Esophagus squamous epithelium (tissue), 5 donors: Measurements from ENCODE around the gene MYO1D. TPM values are rescaled to one million over a fixed set of nuclear protein-coding genes. Genes with fewer than 3 reads are reported as not detected.
"Not testable (repeated sequence)": the region's sequence is repeated elsewhere in the genome, so short reads cannot be mapped to it uniquely, and the experiment has no call there.

ENCODE experiments used
- DNase-seq: peaks from one replicate; lab custom pipeline; 2025; lab: John Stamatoyannopoulos, UW
- H3K27ac ChIP-seq, 4 donors: fragments of 200-600 bp; sonication (generic); one replicate each; pipeline ENCODE4 v1.5.1; 2016 to 2019; ENCODE audit warnings: mild to moderate bottlenecking in 1 of 4
- H3K27me3 ChIP-seq, 4 donors: fragments of 200-600 bp; sonication (generic); 1 replicate in 3 of 4; 2 replicates in 1 of 4; pipeline versions ENCODE4 v1.5.1 to v1.6.0; 2017 to 2021; ENCODE audit warnings: antibody characterized with exemption in 1 of 4
- H3K36me3 ChIP-seq, 3 donors: fragments of 200-600 bp; sonication (generic); one replicate each; pipeline ENCODE4 v1.5.1; 2016 to 2019
- H3K4me1 ChIP-seq, 3 donors: fragments of 200-600 bp; sonication (generic); one replicate each; pipeline ENCODE4 v1.5.1; 2017 to 2019
- H3K4me3 ChIP-seq, 4 donors: fragments of 200-600 bp; sonication (generic); 1 replicate in 3 of 4; 2 replicates in 1 of 4; pipeline ENCODE4 v1.5.1; 2016 to 2019; ENCODE audit warnings: mild to moderate bottlenecking in 2 of 4, moderate library complexity in 1 of 4
- H3K9me3 ChIP-seq, 3 donors: fragments of 200-600 bp; sonication (generic); one replicate each; pipeline ENCODE4 v1.5.1; 2016 to 2019
- POLR2A ChIP-seq, 4 donors: fragments of 450-650 bp; IDR thresholded peaks; one replicate each; pipeline ENCODE4 v1.6.1; 2017; ENCODE audit warnings: antibody characterized with exemption in 4 of 4, mild to moderate bottlenecking in 4 of 4, moderate library complexity in 3 of 4
- WGBS, 2 donors: methylation state at CpG; one replicate each; pipeline ENCODE4 v1.1.5; 2018; 5-methylcytosine and 5-hydroxymethylcytosine counted together
- intact Hi-C: fragments of 100-400 bp; cut with DNase I; formaldehyde crosslinking; loops from one replicate; pipeline ENCODE4 v1.15.0; 2022
- total RNA-seq, 4 donors: library from RNA; depleted of rRNA; stranded (reverse); fragments of >200 nt; gene quantifications; one replicate each; pipeline ENCODE4 v1.1.0, GENCODE V29; 2016
- TF ChIP-seq, protein P1 (sequence below), 6 experiments: fragments of 450-650 bp in 4 of 6; fragments of 200-600 bp in 2 of 6; sonication (generic) in 2 of 6; IDR thresholded peaks; one replicate each; pipeline ENCODE4 v1.5.1; 2016 to 2019; ENCODE audit warnings: antibody characterized with exemption in 6 of 6, mild to moderate bottlenecking in 4 of 6, moderate library complexity in 4 of 6
- donor health status: DM: yes; HTN: yes; CAD: no.

MYO1D gene
- total RNA-seq, 4 donors from 2014 or later = 58.8 to 86.8 (median 64.3) TPM

DNA sequence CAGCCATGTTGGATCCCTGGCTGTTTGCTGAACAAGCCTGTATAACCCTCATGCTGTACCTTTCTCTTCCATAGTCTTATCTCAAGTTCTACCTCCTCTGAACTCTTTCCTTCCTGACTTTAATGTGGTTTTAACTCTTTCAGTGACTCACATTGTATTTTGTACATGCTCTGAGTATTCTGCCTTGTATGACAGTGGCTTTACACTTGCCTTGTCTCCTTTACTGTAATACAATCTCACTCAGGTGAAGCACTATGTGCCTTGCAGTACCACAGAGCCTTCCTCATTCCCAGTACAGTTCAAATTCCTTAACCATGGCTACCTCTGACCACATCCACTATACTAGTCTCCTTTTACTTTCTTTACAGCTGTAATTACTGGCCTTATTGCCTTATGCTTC lies 418.6 kb downstream of the MYO1D start:
- peaks cover 0 to 8% (median 0%) of the 10 kb centered on the region in 3 donors for H3K4me1 ChIP-seq
- no peak overlapping the region for H3K4me3 ChIP-seq
- TF ChIP-seq, protein P1, sequence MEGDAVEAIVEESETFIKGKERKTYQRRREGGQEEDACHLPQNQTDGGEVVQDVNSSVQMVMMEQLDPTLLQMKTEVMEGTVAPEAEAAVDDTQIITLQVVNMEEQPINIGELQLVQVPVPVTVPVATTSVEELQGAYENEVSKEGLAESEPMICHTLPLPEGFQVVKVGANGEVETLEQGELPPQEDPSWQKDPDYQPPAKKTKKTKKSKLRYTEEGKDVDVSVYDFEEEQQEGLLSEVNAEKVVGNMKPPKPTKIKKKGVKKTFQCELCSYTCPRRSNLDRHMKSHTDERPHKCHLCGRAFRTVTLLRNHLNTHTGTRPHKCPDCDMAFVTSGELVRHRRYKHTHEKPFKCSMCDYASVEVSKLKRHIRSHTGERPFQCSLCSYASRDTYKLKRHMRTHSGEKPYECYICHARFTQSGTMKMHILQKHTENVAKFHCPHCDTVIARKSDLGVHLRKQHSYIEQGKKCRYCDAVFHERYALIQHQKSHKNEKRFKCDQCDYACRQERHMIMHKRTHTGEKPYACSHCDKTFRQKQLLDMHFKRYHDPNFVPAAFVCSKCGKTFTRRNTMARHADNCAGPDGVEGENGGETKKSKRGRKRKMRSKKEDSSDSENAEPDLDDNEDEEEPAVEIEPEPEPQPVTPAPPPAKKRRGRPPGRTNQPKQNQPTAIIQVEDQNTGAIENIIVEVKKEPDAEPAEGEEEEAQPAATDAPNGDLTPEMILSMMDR (IDR thresholded peaks at IDR 0.05) = no peak
- no peak for TF ChIP-seq POLR2A (IDR thresholded peaks at IDR 0.05)
- H3K27ac ChIP-seq = no peak overlapping the region
- DNase-seq = no peak
- no peaks in the 10 kb centered on the region for H3K9me3 ChIP-seq
- H3K27me3 ChIP-seq = no peaks in the 10 kb centered on the region
- peaks cover 4 to 97% (median 40%) of the 10 kb centered on the region in 3 donors for H3K36me3 ChIP-seq
- intact Hi-C loops = no loop called here

DNA sequence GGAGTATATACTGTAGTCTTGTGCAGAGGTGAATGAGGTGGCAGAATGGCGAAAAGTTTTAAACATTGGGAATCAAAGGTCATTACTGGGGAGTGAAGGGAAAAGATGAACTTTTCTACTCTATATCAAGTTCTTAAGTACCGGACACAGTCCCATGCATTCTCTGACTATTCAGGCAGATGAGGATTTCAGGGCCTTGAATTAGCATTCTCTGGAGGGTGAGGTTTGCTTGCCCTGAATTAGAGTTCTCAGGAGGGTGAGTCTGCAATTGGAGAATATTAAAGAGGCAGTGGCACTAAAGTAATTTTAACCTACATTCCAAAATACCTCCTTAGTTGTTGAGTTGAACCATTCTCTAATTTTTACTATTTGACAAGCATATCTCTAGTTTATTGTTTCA lies 423.6 kb downstream of the MYO1D start:
- 92 to 98% methylated on average over 2 of the region's 2 CpGs for WGBS, 2 donors
- TF ChIP-seq, protein P1 (IDR thresholded peaks at IDR 0.05) = no peak
- intact Hi-C loops = no loop called here
- Histone ChIP-seq H3K4me3 (no peak overlapping the region), H3K36me3 (peaks cover 2 to 100% (median 21%) of the 10 kb centered on the region in 3 donors), H3K27me3 (no peaks in the 10 kb centered on the region), H3K27ac (no peak overlapping the region), H3K4me1 (no peaks in the 10 kb centered on the region), H3K9me3 (no peaks in the 10 kb centered on the region)
- DNase-seq = no peak

DNA sequence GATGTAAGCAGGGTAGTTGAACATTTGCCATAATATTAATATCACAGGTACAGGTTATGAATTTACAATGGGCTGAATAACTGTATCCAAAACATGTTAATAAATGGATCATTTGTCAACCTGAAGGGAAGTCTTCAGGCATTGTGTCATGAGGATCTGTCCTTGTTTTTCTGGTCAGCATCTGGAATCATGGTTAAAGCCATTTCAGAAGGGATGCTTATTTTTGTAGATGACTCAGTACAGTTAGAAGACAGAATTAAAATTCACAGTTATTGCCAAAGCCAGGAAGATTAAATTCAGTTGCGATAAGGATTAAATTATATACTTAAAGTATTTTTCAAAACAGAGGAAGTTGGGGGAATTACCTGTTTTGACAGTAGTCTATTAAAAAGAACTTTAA lies 424.6 kb downstream of the MYO1D start:
- 75 to 90% methylated on average over 1 of the region's 1 CpG for WGBS, 2 donors
- Histone ChIP-seq H3K9me3 (no peaks in the 10 kb centered on the region), H3K4me3 (no peak overlapping the region), H3K4me1 (peaks cover 0 to 7% (median 0%) of the 10 kb centered on the region in 3 donors), H3K27ac (no peak overlapping the region), H3K36me3 (peaks cover 0 to 100% (median 28%) of the 10 kb centered on the region in 3 donors), H3K27me3 (no peaks in the 10 kb centered on the region)
- TF ChIP-seq POLR2A (IDR thresholded peaks at IDR 0.05) = no peak
- TF ChIP-seq, protein P1 (IDR thresholded peaks at IDR 0.05) = no peak
- intact Hi-C loops = no loop called here
- no peak for DNase-seq

DNA sequence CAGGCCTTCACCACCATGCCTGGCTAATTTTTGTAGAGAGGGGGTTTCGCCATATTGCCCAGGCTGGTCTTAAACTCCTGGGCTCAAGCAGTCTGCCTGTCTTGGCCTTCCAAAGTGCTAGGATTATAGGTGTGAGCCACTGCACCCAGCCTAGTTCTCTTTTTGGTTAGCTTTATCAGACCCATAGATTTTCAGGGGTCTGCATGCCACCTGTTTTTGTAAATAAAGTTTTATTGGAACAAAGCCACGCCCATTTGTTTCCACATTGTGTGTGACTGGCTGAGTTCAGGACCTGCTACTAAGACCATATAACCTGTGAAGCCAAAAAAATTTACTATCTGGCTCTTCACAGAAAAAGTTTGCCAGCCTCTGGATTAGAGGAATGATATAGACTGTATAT lies 425.0 kb downstream of the MYO1D start:
- TF ChIP-seq POLR2A (IDR thresholded peaks at IDR 0.05) = no peak
- TF ChIP-seq, protein P1 (IDR thresholded peaks at IDR 0.05) = no peak
- peaks cover 0 to 11% (median under 1%) of the 10 kb centered on the region in 3 donors for H3K4me1 ChIP-seq
- WGBS, 2 donors = 72 to 76% methylated on average over 2 of the region's 2 CpGs
- no peaks in the 10 kb centered on the region for H3K27me3 ChIP-seq
- H3K4me3 ChIP-seq = no peak overlapping the region
- intact Hi-C loops = no loop called here
- no peak overlapping the region for H3K27ac ChIP-seq
- no peak for DNase-seq
- peaks cover 0 to 100% (median 24%) of the 10 kb centered on the region in 3 donors for H3K36me3 ChIP-seq
- H3K9me3 ChIP-seq = no peaks in the 10 kb centered on the region

DNA sequence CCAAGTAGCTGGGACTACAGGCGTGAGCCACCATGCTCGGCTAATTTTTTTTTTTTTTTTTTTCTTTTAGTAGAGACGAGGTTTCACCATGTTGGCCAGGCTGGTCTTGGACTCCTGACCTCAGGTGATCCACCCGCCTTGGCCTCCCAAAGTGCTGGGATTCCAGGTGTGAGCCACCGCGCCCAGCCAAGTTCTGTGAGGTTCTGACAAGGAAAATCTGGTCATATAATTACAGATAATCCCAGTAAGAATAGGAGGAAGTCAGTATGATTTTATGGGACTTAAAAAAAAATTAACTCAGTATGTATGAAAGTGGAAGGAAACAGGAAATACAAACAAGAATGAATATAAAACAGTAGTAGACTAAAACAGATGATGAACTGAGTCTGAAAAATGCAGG lies 426.5 kb downstream of the MYO1D start:
- DNase-seq, H3K9me3 ChIP-seq, H3K27me3 ChIP-seq, H3K4me3 ChIP-seq, intact Hi-C loops, H3K27ac ChIP-seq: not testable (repeated sequence)
- 88 to 93% methylated on average over 2 to 6 of the region's 6 CpGs for WGBS, 2 donors
- peaks cover 0 to 86% (median 17%) of the 10 kb centered on the region in 3 donors for H3K36me3 ChIP-seq
- H3K4me1 ChIP-seq = peaks cover 10 to 26% (median 13%) of the 10 kb centered on the region in 3 donors

DNA sequence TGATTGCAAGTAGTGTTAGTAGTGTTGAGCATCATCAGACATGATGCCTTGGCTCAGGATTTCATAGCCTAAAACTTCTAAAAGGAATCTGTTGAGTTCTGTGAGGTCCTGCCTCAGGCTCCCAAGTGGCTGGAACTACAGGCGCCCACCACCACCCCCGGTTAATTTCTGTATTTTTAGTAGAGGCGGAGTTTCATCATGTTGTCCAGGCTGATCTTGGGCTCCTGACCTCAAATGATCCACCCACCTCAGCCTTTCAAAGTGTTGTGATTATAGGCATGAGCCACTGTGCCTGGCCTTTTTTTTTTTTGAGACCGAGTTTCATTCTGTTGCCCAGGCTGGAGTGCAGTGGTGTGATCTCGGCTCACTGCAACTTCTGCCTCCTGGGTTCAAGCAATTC lies 427.0 kb downstream of the MYO1D start:
- WGBS, 2 donors = 90 to 99% methylated on average over 2 to 5 of the region's 5 CpGs
- H3K36me3 ChIP-seq = peaks cover 0 to 82% (median 17%) of the 10 kb centered on the region in 3 donors
- no peak overlapping the region for H3K27ac ChIP-seq
- DNase-seq = no peak
- H3K4me1 ChIP-seq = peaks cover 13 to 31% (median 14%) of the 10 kb centered on the region in 3 donors
- H3K27me3 ChIP-seq = no peaks in the 10 kb centered on the region
- H3K9me3 ChIP-seq = no peaks in the 10 kb centered on the region
- TF ChIP-seq, protein P1 (IDR thresholded peaks at IDR 0.05) = no peak
- TF ChIP-seq POLR2A (IDR thresholded peaks at IDR 0.05) = no peak
- intact Hi-C loops = no loop called here
- no peak overlapping the region for H3K4me3 ChIP-seq
